Mucosa of stomach (tissue), 1 donor: ENCODE results near the gene TBC1D17.
A peak's percentile ranks its signal among the peaks of the same experiment; 100 is the strongest.

ENCODE experiments used
- H3K27me3 ChIP-seq: one replicate; pipeline ENCODE4 v1.7.0; 2013; ENCODE audit warnings: mild to moderate bottlenecking, low read length; ENCODE audit not compliant: control insufficient read depth, insufficient read depth
- H3K36me3 ChIP-seq: one replicate; pipeline ENCODE4 v1.7.0; 2013; ENCODE audit warnings: low read length; ENCODE audit not compliant: control insufficient read depth, insufficient read depth
- H3K4me1 ChIP-seq: one replicate; pipeline ENCODE4 v1.7.0; 2013; ENCODE audit warnings: mild to moderate bottlenecking, low read length; ENCODE audit not compliant: control insufficient read depth, insufficient read depth
- H3K4me3 ChIP-seq: one replicate; pipeline ENCODE4 v1.7.0; 2013; ENCODE audit warnings: low read length
- H3K9ac ChIP-seq: one replicate; pipeline ENCODE4 v1.7.0; 2013; ENCODE audit warnings: mild to moderate bottlenecking, low read length, moderate library complexity
- H3K9me3 ChIP-seq: one replicate; pipeline ENCODE4 v1.7.0; 2013; ENCODE audit warnings: mild to moderate bottlenecking, low read length, moderate library complexity; ENCODE audit not compliant: control insufficient read depth
- donor health status: Pancreatic carcinoma.

TBC1D17 gene

GRCh38 chr19:49926515-49926914 is 49.0 kb downstream of the TBC1D17 start:
- H3K9me3 ChIP-seq = no peaks in the 10 kb centered on the region
- H3K36me3 ChIP-seq = no peaks in the 10 kb centered on the region
- H3K4me1 ChIP-seq = peaks cover 15% of the 10 kb centered on the region
- H3K27me3 ChIP-seq = no peaks in the 10 kb centered on the region
- H3K4me3 ChIP-seq = no peak overlapping the region
- no peak overlapping the region for H3K9ac ChIP-seq

- H3K36me3 ChIP-seq = no peaks in the 10 kb centered on the region
Observed at GRCh38 chr19:49927526-49928264, 50.2 kb downstream of the TBC1D17 start.

GRCh38 chr19:49929121-49929610 is 51.7 kb downstream of the TBC1D17 start, which contains the start of the genes ATF5 and NUP62:
ATF5 (plus strand) TSS chr19:49929205; CDS start chr19:49930851, 1,646 bp downstream.
NUP62 (minus strand) TSS chr19:49929504; CDS start chr19:49909807, 19,697 bp downstream.
- Histone ChIP-seq H3K4me1 (peaks cover 15% of the 10 kb centered on the region), H3K9ac (peak within 1 kb of the TSS; percentile 78), H3K27me3 (no peaks in the 10 kb centered on the region), H3K4me3 (peak within 1 kb of the TSS; percentile 79), H3K9me3 (no peaks in the 10 kb centered on the region), H3K36me3 (no peaks in the 10 kb centered on the region)

More at GRCh38 chr19:49927526-49928264, 50.2 kb downstream of the TBC1D17 start:
- Histone ChIP-seq H3K4me3 (no peak overlapping the region), H3K27me3 (no peaks in the 10 kb centered on the region), H3K4me1 (peaks cover 15% of the 10 kb centered on the region), H3K9ac (peak overlapping the region; percentile 78), H3K9me3 (no peaks in the 10 kb centered on the region)

- Histone ChIP-seq H3K9me3 (no peaks in the 10 kb centered on the region), H3K4me1 (peaks cover 15% of the 10 kb centered on the region), H3K36me3 (no peaks in the 10 kb centered on the region), H3K27me3 (no peaks in the 10 kb centered on the region), H3K9ac (peak overlapping the region; percentile 78), H3K4me3 (peak overlapping the region; percentile 79)
Observed at GRCh38 chr19:49929611-49930482, 52.3 kb downstream of the TBC1D17 start.

GRCh38 chr19:49930483-49931011 is 53.0 kb downstream of the TBC1D17 start:
- Histone ChIP-seq H3K4me3 (no peak overlapping the region), H3K9me3 (no peaks in the 10 kb centered on the region), H3K36me3 (no peaks in the 10 kb centered on the region), H3K9ac (no peak overlapping the region), H3K4me1 (peaks cover 15% of the 10 kb centered on the region), H3K27me3 (no peaks in the 10 kb centered on the region)

- Histone ChIP-seq H3K9me3 (no peaks in the 10 kb centered on the region), H3K36me3 (no peaks in the 10 kb centered on the region), H3K4me3 (no peak overlapping the region), H3K27me3 (no peaks in the 10 kb centered on the region), H3K4me1 (peaks cover 15% of the 10 kb centered on the region), H3K9ac (no peak overlapping the region)
Observed at GRCh38 chr19:49931293-49932040, 54.0 kb downstream of the TBC1D17 start.

GRCh38 chr19:49932041-49932451 is 54.5 kb downstream of the TBC1D17 start:
- H3K4me3 ChIP-seq = no peak overlapping the region
- H3K9me3 ChIP-seq = no peaks in the 10 kb centered on the region
- no peaks in the 10 kb centered on the region for H3K27me3 ChIP-seq
- H3K9ac ChIP-seq = no peak overlapping the region
- H3K36me3 ChIP-seq = no peaks in the 10 kb centered on the region
- H3K4me1 ChIP-seq = peaks cover 15% of the 10 kb centered on the region

GRCh38 chr19:49932731-49933131 is 55.2 kb downstream of the TBC1D17 start:
- H3K9me3 ChIP-seq = no peaks in the 10 kb centered on the region
- no peak overlapping the region for H3K9ac ChIP-seq
- H3K27me3 ChIP-seq = no peaks in the 10 kb centered on the region
- H3K36me3 ChIP-seq = no peaks in the 10 kb centered on the region
- H3K4me1 ChIP-seq = peaks cover 13% of the 10 kb centered on the region
- no peak overlapping the region for H3K4me3 ChIP-seq

GRCh38 chr19:49933643-49934042 is 56.1 kb downstream of the TBC1D17 start:
- no peaks in the 10 kb centered on the region for H3K27me3 ChIP-seq
- no peaks in the 10 kb centered on the region for H3K36me3 ChIP-seq
- no peaks in the 10 kb centered on the region for H3K9me3 ChIP-seq
- no peak overlapping the region for H3K4me3 ChIP-seq
- peaks cover 12% of the 10 kb centered on the region for H3K4me1 ChIP-seq
- no peak overlapping the region for H3K9ac ChIP-seq

GRCh38 chr19:49936549-49936948 is 59.0 kb downstream of the TBC1D17 start:
- Histone ChIP-seq H3K9ac (no peak overlapping the region), H3K4me3 (no peak overlapping the region), H3K9me3 (no peaks in the 10 kb centered on the region), H3K36me3 (no peaks in the 10 kb centered on the region), H3K4me1 (peaks cover 7% of the 10 kb centered on the region), H3K27me3 (no peaks in the 10 kb centered on the region)

GRCh38 chr19:49937750-49938381 is 60.4 kb downstream of the TBC1D17 start:
- H3K36me3 ChIP-seq = no peaks in the 10 kb centered on the region
- H3K9ac ChIP-seq = no peak overlapping the region
- H3K27me3 ChIP-seq = no peaks in the 10 kb centered on the region
- H3K4me1 ChIP-seq = peaks cover 7% of the 10 kb centered on the region
- no peaks in the 10 kb centered on the region for H3K9me3 ChIP-seq
- H3K4me3 ChIP-seq = no peak overlapping the region
